Measurements from ENCODE around the gene CDKAL1. TPM values are rescaled to one million over a fixed set of nuclear protein-coding genes. Genes with fewer than 3 reads are reported as not detected.

CDKAL1 gene
- total and polyA plus RNA-seq, 2 of the 13 experiments (the other 11 are each of a cell fraction or from before 2014, with no cell fraction given): 9.5 to 27.7 TPM

GRCh38 chr6:21026576-21027273, 492.5 kb downstream of the CDKAL1 start:
- no peak for TF ChIP-seq RBAK (CRISPR knock-in tag; IDR thresholded peaks at IDR 0.05)
- H3K36me3 ChIP-seq (replicated peaks in 1 of 2; ENCODE audit: control insufficient read depth in 1 of 2, insufficient read depth in 2 of 2, low read length in 2 of 2): no peaks in the 10 kb centered on the region
- no peak overlapping the region for H3K4me2 ChIP-seq (ENCODE audit: low read depth, low read length)
- in situ Hi-C loops (cut with HindIII; ENCODE audit: extremely low pct_ligation_motif_present, low pct_unique_long_range_greater_than_20kb) (no loop called here), intact Hi-C loops (cut with micrococcal nuclease; ENCODE audit: unreplicated experiment) (no loop called here)
- ChIA-PET POLR2A (no interaction called here), CTCF (ENCODE audit: low intra/inter-chr PET ratio, low total read pairs) (no interaction called here)
- no peaks in the 10 kb centered on the region for H3K79me2 ChIP-seq (ENCODE audit: insufficient read depth, low read length)
- H3K27me3 ChIP-seq (ENCODE audit: control insufficient read depth in 1 of 2, insufficient read depth in 2 of 2, low read length in 2 of 2): no peaks in the 10 kb centered on the region
- no peak overlapping the region for H3K27ac ChIP-seq (ENCODE audit: extremely low read length, insufficient read depth, low read length)
- H4K20me1 ChIP-seq (ENCODE audit: insufficient read depth, low read length): no peaks in the 10 kb centered on the region
- DNase-seq (ENCODE audit: low spot score) (no peak), ATAC-seq (no peak), FAIRE-seq (no peak)
- BruUV-seq (replicated peaks): no TSS peak
- peaks cover 6% of the 10 kb centered on the region; the same call in 1 of the 2 replicates for H3K9me3 ChIP-seq (ENCODE audit: low read length)
- H3K4me1 ChIP-seq (ENCODE audit: insufficient read depth, low read length): peaks cover 35% of the 10 kb centered on the region
- no peak overlapping the region for H2AFZ ChIP-seq (ENCODE audit: low read length)
- no peak overlapping the region for H3K9ac ChIP-seq (ENCODE audit: insufficient read depth, low read depth, low read length)
- no peak overlapping the region for H3K4me3 ChIP-seq (replicated peaks in 1 of 3; ENCODE audit: insufficient read depth in 1 of 3, low read depth in 2 of 3, low read length in 3 of 3)
- WGBS (ENCODE audit: low lambda C conversion rate): 94% methylated on average over 3 of the region's 3 CpGs

- FAIRE-seq (no peak), ATAC-seq (no peak), DNase-seq (ENCODE audit: low spot score) (no peak)
- no peaks in the 10 kb centered on the region for H3K27me3 ChIP-seq (ENCODE audit: control insufficient read depth in 1 of 2, insufficient read depth in 2 of 2, low read length in 2 of 2)
- 93% methylated on average over 2 of the region's 2 CpGs for WGBS (ENCODE audit: low lambda C conversion rate)
- H3K4me3 ChIP-seq (replicated peaks in 1 of 3; ENCODE audit: insufficient read depth in 1 of 3, low read depth in 2 of 3, low read length in 3 of 3): no peak overlapping the region
- H3K9me3 ChIP-seq (ENCODE audit: low read length): peaks cover 6% of the 10 kb centered on the region; the same call in 1 of the 2 replicates
- no peak overlapping the region for H3K9ac ChIP-seq (ENCODE audit: insufficient read depth, low read depth, low read length)
- ChIA-PET POLR2A (no interaction called here), CTCF (ENCODE audit: low intra/inter-chr PET ratio, low total read pairs) (no interaction called here)
- no peak overlapping the region for H3K4me2 ChIP-seq (ENCODE audit: low read depth, low read length)
- H2AFZ ChIP-seq (ENCODE audit: low read length): no peak overlapping the region
- peaks cover 27% of the 10 kb centered on the region for H3K4me1 ChIP-seq (ENCODE audit: insufficient read depth, low read length)
- in situ Hi-C loops (cut with HindIII; ENCODE audit: extremely low pct_ligation_motif_present, low pct_unique_long_range_greater_than_20kb) (no loop called here), intact Hi-C loops (cut with micrococcal nuclease; ENCODE audit: unreplicated experiment) (no loop called here)
- no TSS peak for BruUV-seq (replicated peaks)
- TF ChIP-seq ARNTL (CRISPR knock-in tag; IDR thresholded peaks at IDR 0.05) (no peak), ZNF564 (CRISPR knock-in tag; IDR thresholded peaks at IDR 0.05) (peak; percentile 96; the same call in 1 of the 2 replicates)
- no peaks in the 10 kb centered on the region for H3K79me2 ChIP-seq (ENCODE audit: insufficient read depth, low read length)
- no peaks in the 10 kb centered on the region for H3K36me3 ChIP-seq (replicated peaks in 1 of 2; ENCODE audit: control insufficient read depth in 1 of 2, insufficient read depth in 2 of 2, low read length in 2 of 2)
- no peaks in the 10 kb centered on the region for H4K20me1 ChIP-seq (ENCODE audit: insufficient read depth, low read length)
- H3K27ac ChIP-seq (ENCODE audit: extremely low read length, insufficient read depth, low read length): no peak overlapping the region
Observed at GRCh38 chr6:21027507-21027906, 493.2 kb downstream of the CDKAL1 start.
